HEK293 (cell line): ENCODE measurements around the gene GLG1.

Source experiments
- CTCF ChIP-seq: fragments of 450-650 bp; formaldehyde crosslinking; IDR thresholded peaks from 2 replicates; pipeline ENCODE4 v1.5.1; 2016; ENCODE audit warnings: missing biosample characterization, missing genetic modification characterization
- ELK4 ChIP-seq: IDR thresholded peaks from 2 replicates; pipeline ENCODE4 v1.6.1; 2011; ENCODE audit warnings: mild to moderate bottlenecking, low read depth, low read length, borderline replicate concordance
- ZBTB17 ChIP-seq: fragments of 450-650 bp; formaldehyde crosslinking; IDR thresholded peaks from 2 replicates; pipeline ENCODE4 v1.5.1; 2016; ENCODE audit warnings: missing biosample characterization, missing genetic modification characterization
- ZNF148 ChIP-seq: fragments of 450-650 bp; formaldehyde crosslinking; IDR thresholded peaks from 2 replicates; pipeline ENCODE4 v1.5.0; 2017; ENCODE audit warnings: missing biosample characterization, missing genetic modification characterization, borderline replicate concordance
- ZNF23 ChIP-seq: fragments of 450-650 bp; formaldehyde crosslinking; IDR thresholded peaks from 2 replicates; pipeline ENCODE4 v1.5.1; 2016; ENCODE audit warnings: missing biosample characterization, missing genetic modification characterization, borderline replicate concordance
- ZNF76 ChIP-seq: fragments of 450-650 bp; formaldehyde crosslinking; IDR thresholded peaks from 2 replicates; pipeline ENCODE4; 2016; ENCODE audit warnings: low read depth, missing biosample characterization, missing genetic modification characterization, borderline replicate concordance

GRCh38 chr16:74580833-74581232, 26.1 kb downstream of the GLG1 start:
- TF ChIP-seq CTCF: no peak
- TF ChIP-seq ZBTB17: no peak
- no peak for TF ChIP-seq ZNF148
- TF ChIP-seq ZNF23 (tag by site-specific recombination): no peak
- TF ChIP-seq ZNF76 (tag by site-specific recombination): no peak
- no peak for TF ChIP-seq ELK4
